Chondrocyte (in vitro differentiated cells): ENCODE results near the gene CEP43. TPM values are rescaled to one million over a fixed set of nuclear protein-coding genes. Genes with fewer than 3 reads are reported as not detected.

Experiments used
- DNase-seq: peaks from one replicate; pipeline ENCODE4 v3.0.0; 2021; ENCODE audit warnings: mixed read lengths, low spot score
- H3K27ac Mint-ChIP-seq: one replicate; pipeline ENCODE4 v1.8.0; 2021; ENCODE audit warnings: mild to moderate bottlenecking, moderate library complexity, mixed read lengths; ENCODE audit not compliant: unreplicated experiment
- H3K27me3 Mint-ChIP-seq: 2 replicates; pipeline ENCODE4 v1.8.0; 2021; ENCODE audit warnings: low read depth, mixed read lengths
- H3K36me3 Mint-ChIP-seq: 2 replicates; pipeline ENCODE4 v1.8.0; 2021; ENCODE audit warnings: low read depth, mixed read lengths
- H3K4me1 Mint-ChIP-seq: 2 replicates; pipeline ENCODE4 v1.8.0; 2021; ENCODE audit warnings: low read depth, mild to moderate bottlenecking, mixed read lengths
- H3K4me3 Mint-ChIP-seq: one replicate; pipeline ENCODE4 v1.8.0; 2021; ENCODE audit warnings: mild to moderate bottlenecking, moderate library complexity, mixed read lengths; ENCODE audit not compliant: unreplicated experiment
- H3K9me3 Mint-ChIP-seq: 2 replicates; pipeline ENCODE4 v1.8.0; 2021; ENCODE audit warnings: low read depth, mixed read lengths
- CTCF ChIP-seq: fragments of 200-600 bp; sonication (generic); IDR thresholded peaks from 2 replicates; pipeline ENCODE4 v1.5.0; 2021; ENCODE audit warnings: antibody characterized with exemption, mild to moderate bottlenecking, moderate library complexity
- total RNA-seq: library from RNA; stranded (reverse); gene quantifications from 3 replicates; pipeline ENCODE4 v1.2.1, GENCODE V29; 2021

The CEP43 gene
- total RNA-seq, 1 donor from 2014 or later = 11.7 TPM

DNA sequence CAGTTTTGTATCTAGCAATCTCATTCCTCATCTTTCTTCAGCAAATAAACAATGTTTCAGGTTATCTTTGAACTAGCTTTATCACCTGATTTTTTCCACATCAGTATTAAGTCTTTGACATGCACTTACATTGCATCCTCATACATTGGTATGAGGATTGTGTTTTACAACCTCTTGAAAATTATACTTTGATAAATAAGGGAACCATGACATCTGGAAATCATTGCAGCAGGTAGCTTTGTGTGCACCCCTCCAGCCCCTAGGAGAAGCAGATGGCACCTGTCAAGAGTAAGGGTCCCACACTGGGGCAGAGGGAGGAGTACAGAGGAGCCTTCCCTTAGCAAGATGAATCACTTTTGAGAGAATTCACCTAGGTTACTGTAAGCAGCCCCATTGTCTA, 29.1 kb upstream of the CEP43 start:
- no peak for DNase-seq
- no peak overlapping the region for H3K27ac Mint-ChIP-seq
- peaks cover 16% of the 10 kb centered on the region for H3K9me3 Mint-ChIP-seq
- no peak overlapping the region for H3K4me3 Mint-ChIP-seq
- H3K4me1 Mint-ChIP-seq = no peaks in the 10 kb centered on the region
- TF ChIP-seq CTCF = no peak
- peaks cover 2% of the 10 kb centered on the region for H3K36me3 Mint-ChIP-seq
- H3K27me3 Mint-ChIP-seq = no peaks in the 10 kb centered on the region

GRCh38 chr6:166970776-166971175, 28.4 kb upstream of the CEP43 start:
- Mint-ChIP-seq H3K36me3 (peaks cover 2% of the 10 kb centered on the region), H3K4me3 (no peak overlapping the region), H3K27ac (no peak overlapping the region), H3K4me1 (no peaks in the 10 kb centered on the region), H3K27me3 (no peaks in the 10 kb centered on the region), H3K9me3 (peaks cover 16% of the 10 kb centered on the region)
- DNase-seq = no peak
- no peak for TF ChIP-seq CTCF

DNA sequence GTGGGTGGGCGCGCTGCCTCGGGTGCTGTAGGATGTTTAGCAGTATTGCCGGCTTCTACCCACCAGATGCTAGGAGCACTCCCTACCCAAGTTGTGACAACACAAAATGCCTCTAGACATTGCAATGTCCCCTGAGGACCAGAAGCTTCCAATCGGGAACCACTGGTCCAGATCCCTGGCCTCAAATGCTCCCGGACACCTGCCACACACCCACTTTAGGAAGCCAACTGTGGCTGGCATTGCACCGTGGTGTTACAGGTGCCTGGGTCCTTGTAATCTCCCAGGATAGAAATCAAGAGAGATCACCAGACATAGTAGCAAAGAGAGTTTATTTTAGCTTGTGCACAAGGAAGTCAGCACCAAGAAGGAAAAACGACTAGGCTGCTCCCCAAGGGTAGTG, 27.9 kb upstream of the CEP43 start:
- H3K4me1 Mint-ChIP-seq = no peaks in the 10 kb centered on the region
- peaks cover 13% of the 10 kb centered on the region for H3K9me3 Mint-ChIP-seq
- H3K36me3 Mint-ChIP-seq = peaks cover 2% of the 10 kb centered on the region
- TF ChIP-seq CTCF = no peak
- no peak for DNase-seq
- no peak overlapping the region for H3K27ac Mint-ChIP-seq
- no peaks in the 10 kb centered on the region for H3K27me3 Mint-ChIP-seq
- no peak overlapping the region for H3K4me3 Mint-ChIP-seq

GRCh38 chr6:166972101-166972500, 27.1 kb upstream of the CEP43 start:
- Mint-ChIP-seq H3K9me3 (peaks cover 8% of the 10 kb centered on the region), H3K4me3 (no peak overlapping the region), H3K4me1 (no peaks in the 10 kb centered on the region), H3K27ac (no peak overlapping the region), H3K27me3 (no peaks in the 10 kb centered on the region), H3K36me3 (peaks cover 2% of the 10 kb centered on the region)
- no peak for TF ChIP-seq CTCF
- DNase-seq = no peak

GRCh38 chr6:166976636-166977035, 22.6 kb upstream of the CEP43 start:
- Mint-ChIP-seq H3K4me3 (no peak overlapping the region), H3K4me1 (peaks cover 9% of the 10 kb centered on the region), H3K27me3 (no peaks in the 10 kb centered on the region), H3K9me3 (no peaks in the 10 kb centered on the region), H3K36me3 (no peaks in the 10 kb centered on the region), H3K27ac (no peak overlapping the region)
- TF ChIP-seq CTCF = no peak
- no peak for DNase-seq
